Measurements from ENCODE around the gene REEP6. TPM values are rescaled to one million over a fixed set of nuclear protein-coding genes. Genes with fewer than 3 reads are reported as not detected.

REEP6 gene
- total RNA-seq, 2 donors from 2014 or later, result 5.0 to 6.4 TPM

- Histone ChIP-seq H3K4me1 (no peaks in the 10 kb centered on the region), H3K9ac (ENCODE audit: low read depth in 2 of 2, low read length in 2 of 2) (no peak overlapping the region), H3K27me3 (peaks cover 4% of the 10 kb centered on the region), H3K36me3 (no peaks in the 10 kb centered on the region), H3K27ac (no peak overlapping the region), H3K9me3 (no peaks in the 10 kb centered on the region), H3K4me3 (no peak overlapping the region)
- TF ChIP-seq CTCF (IDR thresholded peaks at IDR 0.05), result no peak
- DNase-seq, result no peak
- intact Hi-C loops (cut with DNase I), result loop anchor here (10.0 kb wide), 1 partner anchor 227 kb away; the partner anchor contains the start of gene EFNA2
Measured at GRCh38 chr19:1511318-1512317, 20.6 kb downstream of the REEP6 start.

DNA sequence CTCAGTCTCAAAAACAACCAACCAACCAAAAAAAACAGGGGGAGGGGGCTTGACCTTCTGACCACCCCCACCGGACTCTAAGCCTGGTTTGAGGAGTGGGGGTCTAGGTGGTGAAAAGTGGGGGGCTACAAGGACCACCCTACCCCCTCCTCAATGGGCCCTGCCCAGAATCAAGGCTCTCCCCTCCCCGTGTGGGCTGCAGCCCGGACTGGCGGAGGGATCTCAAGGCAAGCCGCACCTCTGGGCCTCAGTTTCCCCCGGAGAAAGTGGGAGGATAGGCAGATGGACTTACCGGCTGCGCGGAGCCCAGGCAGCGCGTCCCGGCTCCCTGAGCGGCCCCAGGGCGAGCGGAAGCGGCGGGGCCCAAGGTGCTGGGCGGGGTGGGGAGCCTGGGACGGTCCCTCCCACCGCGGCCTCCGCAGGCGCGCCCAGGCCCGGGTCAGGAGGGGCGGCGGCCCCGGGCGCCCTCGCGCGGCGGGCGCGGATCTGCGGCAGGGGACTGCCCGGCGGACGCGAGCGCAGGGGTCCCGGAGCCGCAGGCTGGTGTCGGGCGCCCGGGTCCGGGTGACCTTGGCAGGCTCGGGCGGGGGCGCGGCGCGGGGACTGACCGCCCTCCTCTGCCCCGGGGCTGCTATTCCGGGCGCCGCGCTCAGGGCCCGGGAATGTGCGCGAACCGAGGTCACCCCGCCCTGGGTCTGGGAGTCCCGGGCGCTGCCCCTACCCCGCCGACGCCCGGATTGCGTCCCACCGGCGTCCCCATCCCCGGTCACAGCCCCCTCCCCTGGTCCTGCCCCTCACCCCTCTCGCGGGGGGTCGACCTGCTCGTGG lies 21.9 kb downstream of the REEP6 start, which contains the start of gene ADAMTSL5:
TSS of gene ADAMTSL5 (minus strand) at position 349 of the 828 bp plus-strand sequence. CDS start 2,076 bp downstream, outside the sequence.
- H3K4me3 ChIP-seq, result peak within 1 kb of the TSS; percentile 59
- H3K36me3 ChIP-seq, result no peaks in the 10 kb centered on the region
- DNase-seq, result peak; percentile 82
- H3K27ac ChIP-seq, result no peak within 1 kb of the TSS
- intact Hi-C loops (cut with DNase I), result loop anchor here (10.0 kb wide), 1 partner anchor 228 kb away; the partner anchor contains the start of gene EFNA2
- peaks cover 4% of the 10 kb centered on the region for H3K27me3 ChIP-seq
- H3K9ac ChIP-seq (ENCODE audit: low read depth in 2 of 2, low read length in 2 of 2), result peak within 1 kb of the TSS; percentile 46 to 84
- no peaks in the 10 kb centered on the region for H3K4me1 ChIP-seq
- no peaks in the 10 kb centered on the region for H3K9me3 ChIP-seq
- TF ChIP-seq CTCF (IDR thresholded peaks at IDR 0.05), result no peak

GRCh38 chr19:1513499-1514294 lies 22.7 kb downstream of the REEP6 start:
- Histone ChIP-seq H3K9me3 (no peaks in the 10 kb centered on the region), H3K27me3 (peaks cover 4% of the 10 kb centered on the region), H3K36me3 (no peaks in the 10 kb centered on the region), H3K4me3 (peak overlapping the region; percentile 59), H3K27ac (no peak overlapping the region), H3K4me1 (no peaks in the 10 kb centered on the region), H3K9ac (ENCODE audit: low read depth in 2 of 2, low read length in 2 of 2) (peak overlapping the region in 1 of 2 donors; percentile 84)
- peak; percentile 66 for TF ChIP-seq CTCF (IDR thresholded peaks at IDR 0.05)
- peak; percentile 63 for DNase-seq
- intact Hi-C loops (cut with DNase I), result loop anchor here (10.0 kb wide), 1 partner anchor 229 kb away; the partner anchor contains the start of gene EFNA2

DNA sequence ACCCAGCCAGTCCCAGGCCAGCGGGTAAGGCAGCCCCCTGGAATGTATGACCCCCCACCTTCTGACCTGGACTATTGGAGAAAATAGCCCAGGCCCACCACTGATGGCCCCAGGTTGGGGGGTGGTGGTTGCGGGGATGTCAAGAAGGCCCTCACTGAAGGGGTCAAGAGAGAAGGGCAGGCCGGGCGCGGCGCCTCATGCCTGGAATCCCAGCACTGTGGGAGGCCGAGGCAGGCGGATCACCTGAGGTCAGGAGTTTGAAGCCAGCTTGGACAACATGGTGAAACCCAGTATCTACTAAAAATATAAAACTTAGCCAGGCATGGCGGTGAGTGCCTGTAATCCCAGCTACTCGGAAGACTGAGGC lies 23.3 kb downstream of the REEP6 start:
- H3K4me1 ChIP-seq, result no peaks in the 10 kb centered on the region
- no peak overlapping the region for H3K4me3 ChIP-seq
- no peak for TF ChIP-seq CTCF (IDR thresholded peaks at IDR 0.05)
- DNase-seq, result no peak
- no peaks in the 10 kb centered on the region for H3K9me3 ChIP-seq
- intact Hi-C loops (cut with DNase I), result loop anchor here (10.0 kb wide), 1 partner anchor 229 kb away; the partner anchor contains the start of gene EFNA2
- peaks cover 4% of the 10 kb centered on the region for H3K27me3 ChIP-seq
- no peaks in the 10 kb centered on the region for H3K36me3 ChIP-seq
- no peak overlapping the region for H3K27ac ChIP-seq
- no peak overlapping the region for H3K9ac ChIP-seq (ENCODE audit: low read depth in 2 of 2, low read length in 2 of 2)

Measured in colonic mucosa (tissue), 4 donors.